GM12873 (cell line): Measurements from ENCODE around the gene TRPV4.

Source experiments
- TF ChIP-seq, protein P1 (sequence below): IDR thresholded peaks from 2 replicates; pipeline ENCODE4 v1.5.1; 2012; ENCODE audit warnings: low read depth, mild to moderate bottlenecking, moderate library complexity, low read length, control low read depth; ENCODE audit not compliant: insufficient read depth; ENCODE audit errors: missing control alignments

The TRPV4 gene

GRCh38 chr12:109855377-109855776 lies 22.2 kb upstream of the TRPV4 start:
- TF ChIP-seq, protein P1, sequence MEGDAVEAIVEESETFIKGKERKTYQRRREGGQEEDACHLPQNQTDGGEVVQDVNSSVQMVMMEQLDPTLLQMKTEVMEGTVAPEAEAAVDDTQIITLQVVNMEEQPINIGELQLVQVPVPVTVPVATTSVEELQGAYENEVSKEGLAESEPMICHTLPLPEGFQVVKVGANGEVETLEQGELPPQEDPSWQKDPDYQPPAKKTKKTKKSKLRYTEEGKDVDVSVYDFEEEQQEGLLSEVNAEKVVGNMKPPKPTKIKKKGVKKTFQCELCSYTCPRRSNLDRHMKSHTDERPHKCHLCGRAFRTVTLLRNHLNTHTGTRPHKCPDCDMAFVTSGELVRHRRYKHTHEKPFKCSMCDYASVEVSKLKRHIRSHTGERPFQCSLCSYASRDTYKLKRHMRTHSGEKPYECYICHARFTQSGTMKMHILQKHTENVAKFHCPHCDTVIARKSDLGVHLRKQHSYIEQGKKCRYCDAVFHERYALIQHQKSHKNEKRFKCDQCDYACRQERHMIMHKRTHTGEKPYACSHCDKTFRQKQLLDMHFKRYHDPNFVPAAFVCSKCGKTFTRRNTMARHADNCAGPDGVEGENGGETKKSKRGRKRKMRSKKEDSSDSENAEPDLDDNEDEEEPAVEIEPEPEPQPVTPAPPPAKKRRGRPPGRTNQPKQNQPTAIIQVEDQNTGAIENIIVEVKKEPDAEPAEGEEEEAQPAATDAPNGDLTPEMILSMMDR: no peak

GRCh38 chr12:109847142-109847735 lies 14.0 kb upstream of the TRPV4 start:
- TF ChIP-seq, protein P1: no peak

- TF ChIP-seq, protein P1: no peak
These were observed 12.6 kb upstream of the TRPV4 start for GRCh38 chr12:109845824-109846205.

DNA sequence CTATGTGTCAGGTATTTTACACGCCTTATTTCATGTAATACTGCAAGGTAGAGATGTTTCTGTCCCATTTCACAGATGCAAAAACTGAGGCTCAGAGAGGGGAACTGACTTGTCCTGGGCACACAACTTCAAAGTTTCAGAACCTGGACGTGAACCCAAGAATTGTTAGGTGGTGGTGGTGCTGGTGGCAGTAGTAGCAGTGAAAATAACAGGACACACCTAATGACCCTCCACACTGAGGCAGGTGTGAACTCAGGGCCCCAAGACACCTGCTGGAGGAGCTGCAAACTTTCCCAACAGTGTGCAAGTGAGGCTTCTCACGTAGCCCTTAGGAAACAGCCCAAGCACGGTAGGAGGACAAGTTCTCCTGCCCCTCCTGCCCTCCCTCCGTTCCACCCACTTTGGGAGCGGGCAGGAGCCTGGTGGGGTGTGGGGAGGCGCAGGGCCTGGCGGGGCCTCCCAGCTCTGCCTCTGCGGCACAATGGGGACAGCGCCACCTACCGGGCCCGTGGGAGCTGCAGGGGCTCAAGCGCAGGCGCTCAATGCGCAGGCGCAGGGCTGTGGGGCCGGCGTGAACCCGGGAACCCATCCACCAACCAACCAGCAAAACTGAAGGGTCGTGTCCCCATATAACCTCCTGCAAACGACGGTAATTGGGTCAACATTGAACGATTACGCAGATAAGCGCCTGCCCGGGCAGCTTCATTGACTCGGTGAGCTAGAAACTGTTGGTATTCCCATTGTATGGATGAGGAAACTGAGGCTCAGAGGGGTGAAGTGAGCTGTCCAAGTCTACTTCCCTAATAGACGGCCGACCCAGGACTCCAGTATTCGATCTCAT lies 12.0 kb upstream of the TRPV4 start:
- TF ChIP-seq, protein P1: peak; percentile 97

DNA sequence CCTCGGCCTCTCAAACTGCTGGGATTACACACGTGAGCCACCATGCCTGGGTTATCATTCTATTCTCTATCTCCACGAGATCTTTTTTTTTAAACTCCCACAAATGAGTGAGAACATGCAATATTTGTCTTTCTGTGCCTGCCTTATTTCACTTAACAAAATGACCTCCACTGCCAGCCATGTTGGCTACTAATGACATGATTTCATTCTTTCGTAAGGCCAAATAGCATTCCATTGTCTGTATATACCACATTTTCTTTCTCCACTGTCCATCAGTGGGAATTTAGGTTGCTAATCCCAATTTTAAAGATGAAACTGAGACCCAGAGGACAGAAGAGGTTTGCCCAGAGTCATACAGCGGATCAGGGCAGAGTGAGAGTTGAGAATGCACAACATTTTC lies 10.9 kb upstream of the TRPV4 start:
- TF ChIP-seq, protein P1: no peak

DNA sequence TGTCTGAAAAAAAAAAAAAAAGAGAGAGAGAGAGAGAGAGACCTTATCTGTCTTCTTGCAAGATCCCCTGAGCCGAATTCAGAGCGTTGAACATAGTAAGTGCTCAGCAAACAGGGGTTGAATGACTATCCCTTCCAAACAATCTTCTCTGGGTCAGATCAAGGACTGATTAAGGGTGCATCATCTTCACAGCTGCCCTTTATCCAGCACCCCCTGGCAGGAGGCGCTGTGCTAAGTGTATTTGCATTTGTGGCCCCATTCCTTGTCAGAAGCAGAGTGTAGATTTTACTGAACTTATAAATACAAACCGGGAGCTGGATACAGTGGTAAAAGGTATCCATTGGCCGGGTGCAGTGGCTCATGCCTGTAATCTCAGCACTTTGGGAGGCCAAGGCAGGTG lies 8.8 kb upstream of the TRPV4 start:
- TF ChIP-seq, protein P1: no peak

- TF ChIP-seq, protein P1: peak; percentile 5
These were observed 8.2 kb upstream of the TRPV4 start for GRCh38 chr12:109841356-109841755.
